ENCODE data around the gene PNRC1. TPM values are rescaled to one million over a fixed set of nuclear protein-coding genes. Genes with fewer than 3 reads are reported as not detected.
"Not testable (repeated sequence)": the region's sequence is repeated elsewhere in the genome, so short reads cannot be mapped to it uniquely, and the experiment has no call there.

The PNRC1 gene
- total RNA-seq, 1 experiment from 2014 or later: 46.5 TPM

GRCh38 chr6:89059227-89059626, 21.3 kb upstream of the PNRC1 start:
- DNase-seq (ENCODE audit: low read depth): no peak

DNA sequence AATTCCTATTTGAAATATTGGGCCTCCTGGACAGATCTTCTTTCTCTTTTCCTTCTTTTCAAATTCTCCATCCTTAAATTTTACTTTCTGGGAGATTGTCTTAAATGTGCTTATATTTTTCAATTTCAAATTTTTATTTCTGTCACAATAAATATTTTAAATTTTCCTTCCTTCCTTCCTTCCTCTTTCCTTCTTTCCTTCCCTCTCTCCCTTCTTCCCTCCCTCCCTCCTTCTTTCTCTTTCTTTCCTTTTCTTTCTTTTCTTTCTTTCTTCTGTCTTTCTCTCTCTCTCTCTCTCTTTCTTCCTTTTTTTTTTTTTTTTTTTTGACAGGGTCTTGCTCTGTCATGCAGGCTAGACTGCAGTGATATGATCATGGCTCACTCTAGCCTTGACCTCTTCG, 16.7 kb upstream of the PNRC1 start:
- DNase-seq (ENCODE audit: low read depth): no peak

DNA sequence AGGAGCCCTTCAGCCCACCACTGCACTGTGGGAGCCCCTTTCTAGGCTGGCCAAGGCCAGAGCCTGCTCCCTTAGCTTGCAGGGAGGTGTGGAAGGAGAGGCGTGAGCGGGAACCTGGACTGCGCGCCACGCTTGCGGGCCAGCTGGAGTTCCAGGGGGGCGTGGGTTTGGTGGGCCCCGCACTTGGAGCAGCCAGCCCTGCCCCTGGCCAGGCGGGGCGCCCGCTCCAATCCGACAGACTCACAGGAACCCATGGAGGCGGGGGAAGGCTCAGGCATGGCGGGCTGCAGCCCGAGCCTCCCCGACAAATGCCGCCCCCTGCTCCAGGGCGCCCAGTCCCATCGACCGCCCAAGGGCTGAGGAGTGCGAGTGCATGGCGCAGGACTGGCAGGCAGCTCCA, 15.6 kb upstream of the PNRC1 start:
- not testable (repeated sequence) for DNase-seq (ENCODE audit: low read depth)

GRCh38 chr6:89066121-89066520, 14.4 kb upstream of the PNRC1 start:
- DNase-seq (ENCODE audit: low read depth): not testable (repeated sequence)

- no peak for DNase-seq (ENCODE audit: low read depth)
Observed at GRCh38 chr6:89066940-89067646, 13.5 kb upstream of the PNRC1 start.

GRCh38 chr6:89067796-89068195, 12.8 kb upstream of the PNRC1 start:
- DNase-seq (ENCODE audit: low read depth): no peak

DNA sequence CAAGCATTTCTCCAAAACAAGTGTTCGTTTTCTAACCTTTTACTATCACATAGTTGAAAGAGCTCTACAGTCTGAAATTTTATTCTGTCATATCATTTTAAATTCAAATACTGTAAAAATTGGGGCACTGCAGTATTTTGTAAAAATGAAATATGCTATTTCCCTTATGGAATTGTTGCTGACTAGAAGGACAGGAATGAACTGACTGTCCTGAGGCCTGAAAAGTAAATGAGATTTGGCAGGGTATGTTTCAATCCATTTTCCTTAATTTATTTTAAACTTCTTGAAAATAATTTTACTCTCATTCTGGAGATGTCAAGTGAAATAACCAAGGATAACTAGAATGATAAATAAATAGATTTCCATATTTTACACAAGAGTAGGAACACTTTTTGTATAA, 11.9 kb upstream of the PNRC1 start:
- no peak for DNase-seq (ENCODE audit: low read depth)

DNA sequence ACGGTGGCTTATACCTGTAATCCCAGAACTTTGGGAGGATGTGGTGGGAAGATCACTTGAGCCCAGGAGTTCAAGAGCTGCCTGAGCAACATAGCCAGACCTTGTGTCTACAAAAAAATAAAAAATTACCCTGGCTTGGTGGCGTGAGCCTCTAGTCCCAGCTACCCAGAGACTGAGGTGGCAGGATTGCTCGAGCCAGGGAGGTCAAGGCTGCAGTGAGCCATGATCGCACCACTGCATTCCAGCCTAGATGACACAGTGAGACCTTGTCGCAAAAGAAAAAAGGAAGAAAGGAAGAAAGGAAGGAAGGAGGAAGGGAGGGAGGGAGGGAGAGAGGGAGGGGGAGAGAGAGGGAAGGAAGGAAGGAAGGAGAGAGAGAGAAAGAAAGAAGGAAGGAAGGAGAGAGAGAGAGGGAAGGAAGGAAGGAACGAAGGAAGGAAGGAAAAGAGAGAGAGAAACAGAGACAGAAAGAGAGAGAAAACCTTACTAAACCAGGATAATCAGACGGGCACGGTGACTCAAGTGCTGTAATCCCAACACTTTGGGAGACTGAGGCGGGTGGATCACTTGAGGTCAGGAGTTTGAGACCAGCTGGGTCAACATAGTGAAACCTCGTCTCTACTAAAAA, 10.9 kb upstream of the PNRC1 start:
- DNase-seq (ENCODE audit: low read depth): no peak

DNA sequence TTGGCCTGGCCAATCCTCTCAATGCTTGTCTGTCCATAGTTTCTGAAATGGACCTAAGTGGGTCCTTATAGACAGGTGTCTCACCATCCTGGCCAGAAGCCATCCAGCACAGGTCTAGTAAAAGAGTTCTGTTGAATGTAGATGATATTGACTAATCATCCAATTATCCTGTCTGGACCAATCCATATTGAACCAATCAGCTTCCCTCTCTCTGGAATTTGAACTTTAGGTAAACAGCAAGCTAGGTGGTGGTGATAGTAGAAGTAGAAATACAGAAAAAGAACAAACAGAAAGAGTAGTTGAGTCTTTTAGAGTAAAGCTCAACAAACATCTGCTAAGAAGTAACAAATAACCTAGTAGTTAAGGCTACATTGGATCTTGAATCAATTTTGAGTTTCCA, 9.5 kb upstream of the PNRC1 start:
- no peak for DNase-seq (ENCODE audit: low read depth)

DNA sequence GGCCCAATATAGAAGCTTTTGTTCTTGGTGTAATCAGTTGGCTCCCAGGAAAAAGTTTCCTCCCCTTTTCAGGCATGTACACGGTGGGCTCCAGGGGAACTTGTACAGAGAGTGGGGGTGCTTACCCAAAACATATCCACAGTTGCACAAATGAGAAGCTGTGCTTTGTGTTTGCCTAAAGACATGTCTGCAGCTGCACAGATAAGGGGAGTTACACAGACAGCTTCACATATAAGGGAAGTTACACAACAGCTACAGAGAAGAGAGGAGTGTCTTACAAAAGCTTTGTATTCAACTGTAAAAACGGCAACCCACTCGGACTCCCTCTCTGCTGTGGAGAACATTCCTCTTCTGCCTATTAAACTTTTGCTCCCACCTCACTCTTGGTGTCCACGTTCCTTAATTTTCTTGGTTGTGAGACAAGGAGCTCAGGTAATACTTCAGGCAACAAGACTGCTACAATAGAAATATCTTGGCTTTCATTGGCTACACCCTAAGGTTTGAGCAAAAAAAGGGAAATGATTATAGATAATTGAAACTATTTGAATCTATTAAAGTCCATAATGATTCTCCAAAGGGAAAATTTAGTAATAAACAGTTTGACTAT, 7.4 kb upstream of the PNRC1 start:
- no peak for DNase-seq (ENCODE audit: low read depth)

DNA sequence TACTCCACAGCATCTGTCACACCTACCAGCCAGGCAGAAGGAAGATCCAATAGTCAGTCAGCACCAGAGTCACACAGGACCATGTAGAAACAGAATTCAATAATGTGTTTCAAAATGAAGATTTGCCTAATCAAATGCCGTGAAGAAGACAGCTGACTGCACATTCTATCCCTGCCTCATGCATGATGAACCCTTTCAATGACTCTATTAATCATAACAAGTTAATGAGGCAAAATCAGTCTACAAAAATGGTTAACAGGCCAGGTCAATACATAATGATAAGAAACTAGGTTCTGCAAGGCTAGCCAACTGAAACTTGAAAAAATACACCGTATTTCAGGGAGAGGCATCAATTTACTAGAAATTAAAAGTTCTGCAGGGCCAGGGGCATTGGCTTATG, 6.7 kb upstream of the PNRC1 start:
- no peak for DNase-seq (ENCODE audit: low read depth)

GRCh38 chr6:89079511-89080234, 878 bp upstream of the PNRC1 start:
- DNase-seq (ENCODE audit: low read depth): peak; percentile 61

- DNase-seq (ENCODE audit: low read depth): peak; percentile 26
Observed at GRCh38 chr6:89081129-89081422, 525 bp downstream of the PNRC1 start.

DNA sequence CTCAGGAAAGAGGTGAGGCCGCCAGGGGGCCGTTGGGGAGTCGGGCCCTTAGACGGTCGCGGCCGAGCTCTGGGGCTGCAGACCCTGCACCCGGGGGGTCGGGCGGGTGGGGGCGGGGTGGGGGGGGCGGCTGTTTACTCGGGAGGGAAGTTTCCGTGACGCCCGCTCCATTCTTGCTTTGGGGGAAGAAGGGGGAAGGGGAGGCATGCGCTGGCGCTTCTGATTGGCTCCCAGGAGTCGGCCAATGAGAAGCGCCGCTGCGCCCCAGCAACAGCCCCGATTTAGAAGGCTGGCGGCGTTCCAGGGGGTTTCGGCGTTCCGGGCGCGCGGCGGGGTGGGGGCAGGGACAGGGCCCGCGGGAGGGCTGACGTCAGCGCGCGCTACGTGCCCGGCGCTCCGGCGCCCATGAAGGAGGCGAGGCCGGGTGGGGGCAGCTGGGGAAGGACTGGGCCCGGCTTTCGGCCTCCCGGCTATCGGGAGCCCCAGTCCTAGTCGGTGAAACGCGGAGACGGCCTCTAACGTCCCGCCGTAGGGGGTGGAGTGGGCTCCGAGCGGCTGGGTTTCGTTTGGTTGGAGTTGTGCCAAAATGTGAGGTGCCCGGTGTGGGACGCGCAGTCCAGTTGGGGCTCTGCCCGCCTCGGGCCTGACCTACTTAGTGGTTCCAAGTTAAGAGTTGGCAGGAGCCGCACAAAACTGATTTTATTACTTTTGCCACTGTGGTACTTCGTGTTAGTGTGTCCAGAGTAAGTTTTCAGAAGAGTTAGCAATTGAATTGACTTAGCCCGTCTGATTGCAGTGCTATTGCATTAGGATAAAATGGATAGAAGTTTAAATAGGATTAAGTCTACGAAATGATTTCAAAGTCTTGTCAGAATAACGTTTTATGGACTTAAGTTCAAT, 1.1 kb downstream of the PNRC1 start:
- DNase-seq (ENCODE audit: low read depth): peak; percentile 96

DNA sequence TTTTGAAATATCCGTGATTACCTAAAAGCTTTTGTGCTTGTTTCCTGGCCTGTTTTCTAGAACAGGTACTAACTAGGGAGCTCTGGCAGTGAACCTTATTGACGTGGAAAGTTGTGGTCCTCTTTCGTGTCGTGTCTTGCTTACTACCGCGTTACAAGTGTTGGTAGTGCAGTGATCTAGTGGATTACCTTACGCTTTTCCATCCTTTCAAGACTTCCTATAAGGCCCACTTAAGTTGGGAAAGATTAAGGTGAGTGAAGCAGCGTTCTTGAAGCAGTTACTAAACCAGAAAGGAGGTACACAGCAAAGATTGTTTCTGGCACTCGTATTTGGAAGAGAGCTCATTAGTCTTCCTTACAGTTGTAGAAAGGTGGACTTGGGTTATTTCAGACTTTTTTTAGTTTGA, 1.9 kb downstream of the PNRC1 start:
- no peak for DNase-seq (ENCODE audit: low read depth)

GRCh38 chr6:89084542-89084941, 4.0 kb downstream of the PNRC1 start:
- no peak for DNase-seq (ENCODE audit: low read depth)

DNA sequence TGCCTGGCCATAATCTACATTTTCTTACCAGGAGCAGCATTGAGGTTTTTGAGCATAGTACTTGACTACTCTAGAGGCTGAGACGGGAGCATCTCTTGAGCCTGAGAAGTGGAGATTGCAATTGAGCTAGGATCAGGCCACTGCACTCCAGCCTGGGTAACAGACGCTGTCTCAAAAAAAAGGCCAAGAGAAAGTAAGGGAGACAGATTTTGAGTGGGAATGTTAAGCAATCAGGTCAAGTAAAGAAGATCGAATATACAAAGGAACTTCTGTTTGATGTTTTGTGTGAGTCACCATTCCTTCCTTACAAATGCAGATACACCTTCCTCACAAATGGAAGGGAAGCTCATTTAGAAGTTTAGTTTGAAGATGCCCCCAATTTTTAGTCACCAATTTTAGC, 4.4 kb downstream of the PNRC1 start:
- no peak for DNase-seq (ENCODE audit: low read depth)

GRCh38 chr6:89085409-89086205, 5.1 kb downstream of the PNRC1 start:
- DNase-seq (ENCODE audit: low read depth): no peak

DNA sequence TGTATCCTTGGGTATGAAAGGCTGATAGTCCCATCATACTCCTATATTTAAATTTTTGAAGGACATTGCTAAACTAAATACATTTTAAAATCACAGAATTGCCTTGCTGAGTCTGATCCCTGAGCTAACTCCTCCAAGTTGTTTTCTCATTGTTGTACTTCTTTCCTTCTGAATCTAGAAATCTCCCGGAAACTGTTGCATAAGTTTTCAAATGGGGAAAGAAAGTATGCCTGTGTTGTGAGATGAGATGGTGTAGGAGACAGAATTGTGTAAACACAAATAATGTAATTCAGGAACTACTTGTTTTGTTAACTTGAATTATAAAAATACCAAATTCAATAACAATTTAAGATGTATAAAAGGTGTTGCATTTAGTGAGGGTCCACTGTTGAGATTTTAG, 7.3 kb downstream of the PNRC1 start:
- no peak for DNase-seq (ENCODE audit: low read depth)

GRCh38 chr6:89098461-89098860, 17.9 kb downstream of the PNRC1 start:
- DNase-seq (ENCODE audit: low read depth): no peak

DNA sequence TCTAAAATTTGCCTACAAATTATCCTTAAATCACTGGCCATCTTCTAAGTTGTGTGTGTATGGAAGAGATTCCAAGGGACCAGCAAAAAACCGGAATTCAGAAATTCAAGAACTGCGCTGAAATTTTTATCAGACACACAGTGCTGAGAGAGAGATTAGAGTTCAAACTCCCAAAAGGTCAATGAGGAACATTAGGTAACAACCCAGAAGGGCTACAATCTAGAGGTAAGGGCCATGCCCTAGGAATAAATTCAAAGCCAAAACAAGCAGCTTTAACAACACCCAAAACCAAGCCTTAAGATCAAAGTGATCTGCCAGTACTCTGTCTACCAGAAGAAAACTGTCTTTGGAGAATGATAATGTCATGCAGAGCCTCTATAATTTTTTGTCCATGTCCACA, 19.6 kb downstream of the PNRC1 start:
- DNase-seq (ENCODE audit: low read depth): no peak

All from RPMI7951 (cell line).